ENCODE measurements around the gene KIF2A.

KIF2A gene

DNA sequence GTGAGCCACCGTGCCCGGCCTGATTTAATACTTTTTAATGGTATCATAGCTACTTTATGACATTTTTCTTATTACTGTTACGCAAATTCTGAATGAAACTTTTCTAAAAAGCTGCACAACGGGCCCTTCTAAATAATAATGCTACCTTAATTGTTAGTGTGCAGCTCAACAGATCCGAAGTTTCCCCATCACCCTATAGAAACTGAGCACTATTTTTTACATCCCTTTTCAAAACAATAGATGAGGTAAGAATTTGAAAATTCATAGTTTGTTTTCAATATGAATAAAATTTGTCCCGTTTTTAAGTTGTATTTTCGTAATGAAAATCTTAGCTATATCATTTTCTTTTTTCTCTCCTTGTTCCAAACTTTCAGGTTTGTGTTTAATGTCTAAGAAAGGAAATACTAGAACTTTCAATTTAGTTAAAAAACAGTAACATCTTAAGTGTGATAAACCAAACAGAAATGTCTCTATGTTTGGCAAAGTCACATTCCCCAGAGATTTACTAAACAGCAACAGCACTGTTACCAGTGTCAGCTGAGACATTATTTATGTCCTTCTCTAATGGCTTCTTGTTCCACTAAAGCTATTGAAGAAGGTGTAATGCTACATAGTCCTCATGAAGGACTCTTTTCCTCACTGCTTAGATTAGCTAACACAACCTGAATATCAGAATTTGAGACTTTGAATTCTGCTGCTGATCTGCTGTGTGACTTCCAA, 22.9 kb downstream of the KIF2A start:
- no peak for DNase-seq (ENCODE audit: low read depth)

- DNase-seq (ENCODE audit: low read depth): no peak
Measured at GRCh38 chr5:62330302-62330701, 24.3 kb downstream of the KIF2A start.

DNA sequence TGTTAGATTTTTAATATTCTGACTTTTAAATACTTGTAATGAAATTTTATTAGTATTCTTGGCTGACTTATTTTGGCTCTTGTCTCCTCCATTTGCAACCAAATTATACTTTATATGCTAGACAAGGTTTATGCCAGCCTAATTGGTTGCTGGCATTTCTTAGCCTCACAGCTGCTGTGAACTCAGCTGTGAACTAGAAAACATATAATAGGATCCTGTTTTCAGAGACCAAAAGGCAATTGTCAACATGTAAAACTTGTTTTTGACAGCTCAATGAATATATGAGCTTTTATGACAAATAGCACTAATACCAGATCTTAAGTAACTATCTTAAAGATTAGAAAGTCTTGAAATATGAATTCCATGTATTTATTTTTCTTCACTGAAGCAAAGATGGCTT, 25.9 kb downstream of the KIF2A start:
- no peak for DNase-seq (ENCODE audit: low read depth)

DNA sequence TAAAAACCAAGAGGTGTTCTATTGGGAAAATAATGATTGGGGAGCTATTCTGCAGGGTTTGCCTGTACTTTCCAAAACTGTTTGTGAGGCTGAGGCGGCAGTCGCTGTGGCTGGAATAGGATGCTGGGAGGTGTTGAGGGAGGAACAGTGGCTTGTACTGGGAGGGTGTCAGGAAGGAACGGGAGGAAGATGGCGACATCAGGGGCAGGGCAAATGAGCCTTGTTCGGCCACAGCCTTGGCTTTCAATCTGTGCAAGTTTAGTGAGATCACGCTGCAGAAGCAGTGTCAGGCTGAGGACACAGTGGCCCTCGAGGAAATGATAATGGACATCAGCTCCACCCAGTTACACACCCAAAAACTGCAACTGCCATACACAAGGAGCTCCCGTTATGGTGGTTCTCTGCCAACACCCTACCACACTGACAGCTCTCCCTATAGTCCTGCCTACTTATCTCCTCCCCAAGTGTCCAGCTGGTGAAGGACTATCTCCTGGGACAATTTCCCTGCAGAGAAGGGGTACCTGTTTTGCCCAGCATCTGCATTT, 27.3 kb downstream of the KIF2A start:
- no peak for DNase-seq (ENCODE audit: low read depth)

DNA sequence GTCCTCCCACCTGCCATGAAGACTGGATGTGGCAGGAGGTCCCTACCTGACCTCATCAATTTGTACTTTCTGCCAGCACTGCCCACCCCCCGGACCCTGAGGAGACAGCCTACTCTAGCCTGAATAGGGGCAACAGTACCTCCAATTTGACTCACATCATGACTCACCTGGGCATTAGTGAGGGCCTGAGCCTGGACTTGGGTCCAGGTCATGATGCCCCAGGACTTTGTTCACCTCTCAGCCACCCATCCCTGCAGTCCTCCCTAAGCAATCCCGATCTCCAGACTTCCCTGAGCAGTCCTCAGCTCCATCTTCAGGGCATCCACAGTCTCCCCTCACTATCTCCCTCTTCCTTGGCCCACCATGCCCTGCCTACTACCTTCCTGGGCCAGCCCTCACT, 28.1 kb downstream of the KIF2A start:
- no peak for DNase-seq (ENCODE audit: low read depth)

DNA sequence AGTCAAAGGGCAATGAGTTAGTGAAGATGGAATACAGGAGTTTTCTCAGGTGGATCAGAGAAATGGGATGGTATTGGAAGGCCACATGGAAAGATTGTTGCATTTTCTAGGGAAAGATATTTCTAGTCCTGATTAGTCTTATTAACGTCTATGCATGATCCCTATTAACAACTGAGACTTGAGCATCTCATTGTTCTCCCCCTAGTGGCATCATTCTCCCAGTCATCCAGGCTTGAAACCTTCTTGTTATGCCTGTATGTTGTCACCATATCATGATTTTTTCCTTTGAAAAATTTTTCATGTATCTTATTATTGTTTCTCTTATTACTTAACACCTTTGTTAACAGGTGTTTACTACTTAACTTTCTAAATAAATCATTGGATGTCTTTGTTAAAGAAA, 34.4 kb downstream of the KIF2A start:
- DNase-seq (ENCODE audit: low read depth): no peak

GRCh38 chr5:62340979-62341378, 35.0 kb downstream of the KIF2A start:
- no peak for DNase-seq (ENCODE audit: low read depth)

DNA sequence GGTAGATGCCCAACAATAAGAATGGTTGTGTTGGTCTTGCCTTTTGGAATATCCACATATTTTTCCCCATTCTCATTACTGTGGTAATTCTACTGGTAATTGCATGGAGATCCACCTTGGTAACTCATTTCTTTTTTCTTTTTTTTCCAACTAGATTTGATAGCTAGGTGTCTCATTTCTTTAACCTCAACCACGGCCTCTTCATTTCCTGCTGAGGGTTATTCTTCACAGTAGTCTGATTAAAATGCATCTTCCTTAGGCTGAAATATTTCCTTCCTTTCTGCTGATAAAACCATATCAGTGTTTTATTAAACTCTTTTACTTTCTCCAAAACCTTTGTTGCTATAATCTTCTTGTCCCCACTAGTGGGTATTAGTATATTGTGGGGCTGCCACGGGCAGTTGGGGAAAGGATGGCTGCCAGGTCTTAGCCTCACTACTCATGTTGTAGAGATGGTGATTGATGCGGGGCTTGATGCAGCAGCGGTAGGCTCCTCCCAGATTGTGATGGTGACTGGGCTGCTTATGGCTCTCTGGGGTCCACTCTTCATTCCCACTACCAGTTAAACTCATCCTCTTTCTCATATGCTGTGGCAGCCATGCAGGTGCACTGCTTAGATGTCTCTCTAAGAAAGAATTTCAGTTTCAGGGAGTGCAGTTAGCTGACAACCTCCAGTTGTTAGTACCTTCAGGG, 35.9 kb downstream of the KIF2A start:
- DNase-seq (ENCODE audit: low read depth): no peak

GRCh38 chr5:62342476-62342837, 36.5 kb downstream of the KIF2A start:
- DNase-seq (ENCODE audit: low read depth): no peak

- DNase-seq (ENCODE audit: low read depth): no peak
Measured at GRCh38 chr5:62343428-62343827, 37.4 kb downstream of the KIF2A start.

DNA sequence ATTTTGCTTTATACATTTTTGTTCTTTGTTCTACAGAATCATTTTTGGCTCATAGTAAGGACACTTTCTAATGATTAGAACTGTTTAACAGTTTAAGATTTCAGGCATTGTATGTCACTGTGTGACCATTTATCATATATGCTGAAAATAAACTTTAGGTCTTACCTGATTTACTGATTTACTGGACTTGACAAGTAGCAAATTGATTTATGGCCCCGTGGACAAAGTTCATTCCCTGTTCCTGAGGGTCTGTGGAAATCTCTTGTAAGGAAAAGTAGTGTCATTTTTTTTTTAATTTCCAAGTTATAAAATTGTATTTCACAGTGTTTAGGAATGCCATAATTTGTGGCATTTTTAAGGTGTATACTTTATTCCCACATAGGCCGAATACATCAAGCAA, 40.7 kb downstream of the KIF2A start:
- no peak for DNase-seq (ENCODE audit: low read depth)

DNA sequence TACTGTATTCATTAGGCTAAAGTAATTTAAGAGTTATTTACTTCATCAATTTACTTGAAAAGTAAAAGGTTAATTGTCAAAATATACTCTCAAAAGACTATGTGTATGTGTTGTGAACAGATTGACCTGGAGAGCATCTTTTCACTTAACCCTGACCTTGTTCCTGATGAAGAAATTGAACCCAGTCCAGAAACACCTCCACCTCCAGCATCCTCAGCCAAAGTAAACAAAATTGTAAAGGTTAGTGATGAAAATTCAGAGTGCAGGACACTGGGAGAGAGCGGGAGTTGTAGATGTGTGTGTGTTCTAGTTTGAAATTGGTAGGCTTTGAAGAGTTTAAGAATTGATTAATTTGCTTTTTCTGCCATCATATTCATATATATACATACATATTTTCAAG, 41.9 kb downstream of the KIF2A start:
- no peak for DNase-seq (ENCODE audit: low read depth)

DNA sequence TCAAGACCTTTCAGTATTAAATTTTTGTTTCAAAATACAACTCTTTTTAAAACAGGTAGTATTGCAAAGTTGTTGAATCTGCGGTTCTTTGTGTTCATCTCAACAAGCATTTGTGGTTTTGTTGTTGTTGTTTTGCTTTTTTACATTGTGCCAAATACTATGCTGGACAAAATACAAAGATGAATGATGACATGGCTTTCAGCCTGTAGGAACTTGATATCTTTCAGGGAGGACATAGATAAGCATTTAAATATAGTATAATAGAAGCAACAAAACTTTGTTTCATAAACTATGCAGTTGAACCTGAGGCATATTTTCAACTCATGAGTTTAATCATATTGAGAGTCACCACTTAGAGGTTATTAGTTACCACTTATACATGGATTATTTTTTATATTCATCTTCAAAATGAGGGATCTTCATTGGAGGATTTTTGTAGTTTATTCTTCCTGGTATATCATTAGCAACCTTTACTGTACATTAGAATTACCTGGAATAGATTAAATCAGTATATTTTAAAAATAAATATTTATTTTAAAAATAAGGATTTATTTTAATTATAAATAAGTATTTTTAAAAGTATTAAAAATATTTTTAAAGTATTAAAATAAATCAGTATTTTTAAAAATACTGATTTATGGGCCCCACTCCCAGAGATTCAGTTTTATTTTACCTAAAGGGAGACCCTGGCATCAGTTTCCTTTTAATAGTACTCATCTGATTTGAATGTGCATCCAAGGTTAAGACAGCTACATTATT, 42.9 kb downstream of the KIF2A start:
- DNase-seq (ENCODE audit: low read depth): no peak

GRCh38 chr5:62354028-62354874, 48.2 kb downstream of the KIF2A start:
- DNase-seq (ENCODE audit: low read depth): peak; percentile 30

DNA sequence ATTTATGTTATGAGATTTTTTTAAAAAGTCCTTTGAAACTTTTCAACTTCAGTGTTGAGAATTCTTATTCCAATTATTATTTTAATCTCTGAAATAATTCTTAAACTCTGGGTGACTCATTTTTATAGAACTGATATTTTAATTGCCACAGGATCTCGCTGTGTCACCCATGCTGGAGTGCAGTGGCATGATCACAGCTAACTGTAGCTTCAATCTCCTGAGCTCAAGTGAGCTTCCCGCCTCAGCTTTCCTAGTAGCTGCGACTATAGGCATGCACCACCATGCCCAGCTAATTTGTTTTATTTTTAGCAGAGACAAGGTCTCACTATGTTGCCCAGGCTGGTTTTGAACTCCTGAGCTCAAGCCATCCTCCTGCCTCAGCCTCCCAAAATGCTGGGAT, 56.7 kb downstream of the KIF2A start:
- no peak for DNase-seq (ENCODE audit: low read depth)

DNA sequence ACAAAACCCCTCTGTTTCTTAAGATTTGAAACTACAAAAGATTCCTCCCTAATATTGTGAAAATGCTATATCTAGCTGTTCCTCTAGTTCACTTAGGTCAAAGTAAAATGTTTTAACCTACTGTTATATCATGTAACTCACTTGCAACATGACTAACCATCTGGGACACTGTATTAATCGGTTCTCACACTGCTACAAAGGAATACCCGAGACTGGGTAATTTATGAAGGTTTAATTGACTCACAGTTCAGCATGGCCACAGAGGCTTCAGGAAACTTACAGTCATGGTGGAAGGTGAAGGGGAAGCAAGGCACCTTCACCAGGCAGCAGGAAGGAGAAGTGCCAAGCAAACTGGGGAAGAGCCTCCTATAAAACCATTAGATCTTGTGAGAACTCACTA, 63.0 kb downstream of the KIF2A start:
- DNase-seq (ENCODE audit: low read depth): no peak

DNA sequence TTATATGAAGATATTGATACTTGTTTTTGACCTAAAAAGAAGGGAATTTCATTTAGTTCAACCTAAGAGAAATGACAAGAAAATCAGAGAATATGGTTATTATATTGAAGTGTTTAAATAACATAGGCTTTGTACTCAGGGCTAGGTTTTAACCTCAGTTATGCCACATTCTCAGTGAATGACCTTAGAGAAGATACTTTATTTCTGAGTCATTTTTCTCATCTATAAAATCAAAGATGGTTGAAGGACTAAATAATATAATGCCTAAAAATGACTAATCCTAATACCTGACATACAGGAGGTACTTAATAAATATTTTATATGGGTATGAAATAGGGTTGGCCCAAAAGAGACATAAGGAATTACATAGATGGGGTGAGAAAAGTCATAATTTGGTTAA, 65.4 kb downstream of the KIF2A start:
- no peak for DNase-seq (ENCODE audit: low read depth)

GRCh38 chr5:62372600-62372999, 66.6 kb downstream of the KIF2A start:
- DNase-seq (ENCODE audit: low read depth): no peak

- no peak for DNase-seq (ENCODE audit: low read depth)
Measured at GRCh38 chr5:62373382-62373781, 67.4 kb downstream of the KIF2A start.

- DNase-seq (ENCODE audit: low read depth): no peak
Measured at GRCh38 chr5:62374090-62374489, 68.1 kb downstream of the KIF2A start.

- DNase-seq (ENCODE audit: low read depth): no peak
Measured at GRCh38 chr5:62375627-62376026, 69.6 kb downstream of the KIF2A start.

GRCh38 chr5:62376064-62376463, 70.1 kb downstream of the KIF2A start:
- DNase-seq (ENCODE audit: low read depth): no peak

Measured in non-pigmented ciliary epithelial cell (primary cell).